BE2C (cell line): ENCODE data around the gene PLBD1.

Experiments
- DNase-seq: peaks from one replicate; pipeline ENCODE4 v3.0.0-alpha.2; 2020
- H3K27me3 ChIP-seq: fragments of 250-450 bp; sonication (Bioruptor Pico); 2 replicates; pipeline ENCODE4 v1.5.1; 2020; ENCODE audit warnings: mild to moderate bottlenecking
- H3K36me3 ChIP-seq: fragments of 250-450 bp; sonication (Bioruptor Pico); 2 replicates; pipeline ENCODE4 v1.5.1; 2020; ENCODE audit warnings: mild to moderate bottlenecking
- H3K4me1 ChIP-seq: fragments of 250-450 bp; sonication (Bioruptor Pico); 2 replicates; pipeline ENCODE4 v1.5.1; 2020
- H3K4me3 ChIP-seq: 2 replicates; pipeline ENCODE4 v1.5.1; 2011; ENCODE audit warnings: low read depth, low read length
- H3K9me3 ChIP-seq: fragments of 250-450 bp; sonication (Bioruptor Pico); 2 replicates; pipeline ENCODE4 v1.5.1; 2020
- CTCF ChIP-seq: IDR thresholded peaks from 2 replicates; pipeline ENCODE4 v1.5.1; 2012; ENCODE audit warnings: mild to moderate bottlenecking, low read depth, low read length

The PLBD1 gene

GRCh38 chr12:14573118-14573517 is 5.4 kb upstream of the PLBD1 start:
- Histone ChIP-seq H3K36me3 (no peaks in the 10 kb centered on the region), H3K4me3 (no peak overlapping the region), H3K4me1 (no peaks in the 10 kb centered on the region), H3K27me3 (no peaks in the 10 kb centered on the region), H3K9me3 (no peaks in the 10 kb centered on the region)
- TF ChIP-seq CTCF = no peak
- DNase-seq = no peak

DNA sequence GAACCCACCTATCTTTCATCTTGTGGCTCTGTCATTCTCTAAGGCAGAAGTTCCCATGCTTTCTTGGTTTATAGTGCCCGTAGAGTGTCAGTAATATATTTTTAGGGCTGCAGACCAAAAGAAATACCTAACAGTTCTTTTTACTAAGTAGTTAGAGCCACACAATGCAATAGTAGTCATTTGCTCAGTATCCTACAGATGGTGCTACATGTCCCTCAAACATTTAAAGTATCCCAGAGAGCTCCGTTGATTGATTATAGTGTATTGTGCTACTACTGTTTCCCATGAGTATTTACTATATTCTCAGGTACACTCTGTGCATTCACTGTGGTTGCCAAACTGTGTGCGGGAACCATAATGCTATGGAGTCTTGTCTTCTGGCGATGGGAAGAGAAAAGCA is 4.7 kb upstream of the PLBD1 start:
- H3K36me3 ChIP-seq = no peaks in the 10 kb centered on the region
- no peaks in the 10 kb centered on the region for H3K27me3 ChIP-seq
- H3K4me1 ChIP-seq = no peaks in the 10 kb centered on the region
- H3K4me3 ChIP-seq = no peak overlapping the region
- no peak for DNase-seq
- no peaks in the 10 kb centered on the region for H3K9me3 ChIP-seq
- TF ChIP-seq CTCF = no peak

- no peak for DNase-seq
- Histone ChIP-seq H3K36me3 (no peaks in the 10 kb centered on the region), H3K27me3 (no peaks in the 10 kb centered on the region), H3K4me3 (no peak overlapping the region), H3K4me1 (no peaks in the 10 kb centered on the region), H3K9me3 (no peaks in the 10 kb centered on the region)
- TF ChIP-seq CTCF = no peak
Measured at GRCh38 chr12:14571779-14572178, 4.1 kb upstream of the PLBD1 start.

GRCh38 chr12:14570231-14570630 is 2.5 kb upstream of the PLBD1 start:
- Histone ChIP-seq H3K4me1 (no peaks in the 10 kb centered on the region), H3K4me3 (no peak overlapping the region), H3K27me3 (no peaks in the 10 kb centered on the region), H3K9me3 (no peaks in the 10 kb centered on the region), H3K36me3 (no peaks in the 10 kb centered on the region)
- TF ChIP-seq CTCF = no peak
- DNase-seq = no peak

- no peaks in the 10 kb centered on the region for H3K36me3 ChIP-seq
- no peak for TF ChIP-seq CTCF
Measured at GRCh38 chr12:14564336-14564959, 3.2 kb downstream of the PLBD1 start.

GRCh38 chr12:14563046-14563445 is 4.6 kb downstream of the PLBD1 start:
- H3K4me3 ChIP-seq = no peak overlapping the region
- no peaks in the 10 kb centered on the region for H3K27me3 ChIP-seq
- no peaks in the 10 kb centered on the region for H3K36me3 ChIP-seq
- TF ChIP-seq CTCF = no peak
- no peaks in the 10 kb centered on the region for H3K4me1 ChIP-seq
- no peaks in the 10 kb centered on the region for H3K9me3 ChIP-seq
- DNase-seq = no peak

More at GRCh38 chr12:14564336-14564959, 3.2 kb downstream of the PLBD1 start:
- DNase-seq = no peak
- Histone ChIP-seq H3K4me1 (no peaks in the 10 kb centered on the region), H3K4me3 (no peak overlapping the region), H3K27me3 (no peaks in the 10 kb centered on the region), H3K9me3 (no peaks in the 10 kb centered on the region)
